ENCODE data around the gene PRPF40A. TPM values are rescaled to one million over a fixed set of nuclear protein-coding genes. Genes with fewer than 3 reads are reported as not detected.

PRPF40A gene
- total RNA-seq, 1 donor from 2014 or later = 129 TPM

DNA sequence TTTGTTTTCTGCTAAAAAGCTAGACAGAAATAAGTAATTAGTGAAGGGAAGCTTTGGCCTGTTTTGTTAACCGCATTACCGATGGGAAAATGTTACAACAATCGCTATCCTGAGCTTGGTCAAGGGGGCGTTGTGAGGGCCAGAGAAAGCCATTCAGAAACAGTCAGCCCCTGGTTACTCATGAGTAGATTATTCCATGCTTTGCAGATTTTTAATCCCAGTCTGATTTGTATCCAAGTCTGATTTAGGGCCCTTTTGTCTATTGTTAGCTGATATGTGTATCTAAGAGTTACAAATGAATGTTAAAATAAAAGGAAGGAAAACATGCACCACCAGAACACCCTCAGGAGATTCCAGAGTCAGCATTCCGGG is 99.1 kb downstream of the PRPF40A start:
- ChIA-PET POLR2A (no interaction called here), CTCF (interaction anchor here (0.8 kb wide), 1 partner anchor 586 kb away, joined by 3 read pairs; no protein-coding TSS in a partner anchor)
- H3K27ac Mint-ChIP-seq = no peak overlapping the region
- H3K27me3 Mint-ChIP-seq = no peaks in the 10 kb centered on the region
- intact Hi-C loops (cut with micrococcal nuclease) = no loop called here
- ATAC-seq (ENCODE audit: low read depth) (no peak), DNase-seq (no peak)
- peaks cover 9% of the 10 kb centered on the region for H3K4me1 Mint-ChIP-seq
- no peak overlapping the region for H3K4me3 Mint-ChIP-seq
- no peaks in the 10 kb centered on the region for H3K9me3 Mint-ChIP-seq
- H3K36me3 Mint-ChIP-seq (ENCODE audit: low read depth) = peaks cover 2% of the 10 kb centered on the region
- TF ChIP-seq, protein P1, sequence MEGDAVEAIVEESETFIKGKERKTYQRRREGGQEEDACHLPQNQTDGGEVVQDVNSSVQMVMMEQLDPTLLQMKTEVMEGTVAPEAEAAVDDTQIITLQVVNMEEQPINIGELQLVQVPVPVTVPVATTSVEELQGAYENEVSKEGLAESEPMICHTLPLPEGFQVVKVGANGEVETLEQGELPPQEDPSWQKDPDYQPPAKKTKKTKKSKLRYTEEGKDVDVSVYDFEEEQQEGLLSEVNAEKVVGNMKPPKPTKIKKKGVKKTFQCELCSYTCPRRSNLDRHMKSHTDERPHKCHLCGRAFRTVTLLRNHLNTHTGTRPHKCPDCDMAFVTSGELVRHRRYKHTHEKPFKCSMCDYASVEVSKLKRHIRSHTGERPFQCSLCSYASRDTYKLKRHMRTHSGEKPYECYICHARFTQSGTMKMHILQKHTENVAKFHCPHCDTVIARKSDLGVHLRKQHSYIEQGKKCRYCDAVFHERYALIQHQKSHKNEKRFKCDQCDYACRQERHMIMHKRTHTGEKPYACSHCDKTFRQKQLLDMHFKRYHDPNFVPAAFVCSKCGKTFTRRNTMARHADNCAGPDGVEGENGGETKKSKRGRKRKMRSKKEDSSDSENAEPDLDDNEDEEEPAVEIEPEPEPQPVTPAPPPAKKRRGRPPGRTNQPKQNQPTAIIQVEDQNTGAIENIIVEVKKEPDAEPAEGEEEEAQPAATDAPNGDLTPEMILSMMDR (IDR thresholded peaks at IDR 0.05) = no peak

DNA sequence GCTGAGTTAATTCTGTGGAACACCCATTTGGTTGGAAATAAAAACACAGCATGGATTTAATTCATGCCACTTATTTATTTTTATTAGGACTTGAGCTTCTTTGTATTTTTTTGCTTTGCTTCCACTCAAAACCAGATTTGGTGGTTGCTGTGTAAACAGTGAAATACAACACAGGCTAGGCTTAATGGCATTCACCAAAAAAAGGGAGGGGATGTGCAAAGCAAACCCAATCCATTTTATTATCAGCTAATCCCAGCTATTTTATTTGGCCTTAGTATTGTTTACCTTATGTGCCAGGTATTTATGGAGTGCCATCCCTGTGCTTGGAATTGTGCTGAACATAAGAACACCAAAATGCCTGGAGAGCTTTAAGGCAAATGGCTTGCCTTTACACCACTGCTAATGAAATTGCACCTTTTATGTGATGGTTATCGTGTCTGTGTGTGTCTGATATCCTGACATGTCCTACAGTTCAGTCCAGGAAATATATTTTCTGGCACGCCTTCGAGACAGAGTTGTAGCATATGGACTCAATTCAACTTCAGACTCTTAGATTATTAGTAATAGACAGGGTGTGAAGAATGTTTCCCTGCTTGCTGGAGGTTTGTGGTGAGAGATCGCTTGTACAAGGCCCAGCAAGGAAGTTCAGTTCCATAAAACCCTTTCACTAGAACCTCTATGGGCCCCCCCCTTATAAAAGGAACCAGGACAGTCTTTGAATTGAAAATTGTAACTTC is 99.6 kb downstream of the PRPF40A start:
- peaks cover 15% of the 10 kb centered on the region for H3K4me1 Mint-ChIP-seq
- intact Hi-C loops (cut with micrococcal nuclease) = no loop called here
- no peak overlapping the region for H3K4me3 Mint-ChIP-seq
- ATAC-seq (ENCODE audit: low read depth) = no peak
- no peak for DNase-seq
- POLR2A ChIA-PET = no interaction called here
- H3K27me3 Mint-ChIP-seq = no peaks in the 10 kb centered on the region
- H3K27ac Mint-ChIP-seq = no peak overlapping the region
- peaks cover 2% of the 10 kb centered on the region for H3K36me3 Mint-ChIP-seq (ENCODE audit: low read depth)
- TF ChIP-seq, protein P1 (IDR thresholded peaks at IDR 0.05) = no peak
- H3K9me3 Mint-ChIP-seq = no peaks in the 10 kb centered on the region
- CTCF ChIA-PET = interaction anchor here (0.8 kb wide), 1 partner anchor 585 kb away, joined by 3 read pairs; no protein-coding TSS in a partner anchor

DNA sequence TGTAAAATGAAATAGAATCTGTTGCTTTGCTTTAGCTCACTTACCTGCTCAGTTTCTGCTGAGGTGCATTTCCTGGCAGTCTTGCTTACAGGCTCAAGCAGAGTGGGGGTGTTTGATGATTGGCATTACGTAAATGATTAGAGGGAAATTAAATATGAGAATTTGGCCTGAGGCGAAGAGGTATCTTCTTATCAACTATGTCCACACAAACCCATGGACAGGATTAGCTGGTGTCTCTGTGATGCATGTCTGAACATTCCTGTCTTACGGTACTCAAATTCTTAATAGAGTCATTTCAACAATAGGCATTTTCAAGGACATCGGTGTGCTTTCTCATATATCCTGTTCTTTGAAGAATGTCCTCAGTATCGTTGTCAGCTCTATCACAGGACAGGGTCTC is 102.1 kb downstream of the PRPF40A start:
- TF ChIP-seq, protein P1 (IDR thresholded peaks at IDR 0.05) = no peak
- ATAC-seq (ENCODE audit: low read depth) (no peak), DNase-seq (no peak)
- Mint-ChIP-seq H3K27ac (no peak overlapping the region), H3K9me3 (no peaks in the 10 kb centered on the region), H3K36me3 (ENCODE audit: low read depth) (peaks cover 2% of the 10 kb centered on the region), H3K27me3 (no peaks in the 10 kb centered on the region), H3K4me1 (peaks cover 28% of the 10 kb centered on the region), H3K4me3 (no peak overlapping the region)
- CTCF ChIA-PET = interaction anchor here (0.9 kb wide), 1 partner anchor 20 kb away, joined by 4 read pairs; no protein-coding TSS in a partner anchor
- intact Hi-C loops (cut with micrococcal nuclease) = no loop called here
- POLR2A ChIA-PET = no interaction called here

DNA sequence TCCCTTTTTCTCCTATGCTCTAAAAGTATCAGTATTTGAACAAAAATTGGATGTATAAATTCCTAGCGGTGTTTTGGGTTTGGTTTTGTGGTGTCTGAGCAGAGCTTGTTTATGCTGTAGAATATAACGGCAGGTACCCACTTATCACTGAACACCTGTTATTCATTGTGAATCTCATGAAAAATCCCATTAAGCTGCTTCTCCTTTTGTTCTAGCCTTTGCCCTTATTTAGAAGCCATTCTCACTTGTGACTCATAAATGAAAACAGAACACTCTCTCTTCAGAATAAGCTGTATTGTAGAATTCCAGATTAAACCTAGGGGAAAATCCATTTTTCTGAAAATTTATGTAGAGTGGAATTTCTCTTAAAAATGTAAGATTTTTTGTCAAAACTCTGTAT is 104.0 kb downstream of the PRPF40A start:
- H3K4me1 Mint-ChIP-seq = peaks cover 28% of the 10 kb centered on the region
- CTCF ChIA-PET = interaction anchor here (2.7 kb wide), 1 partner anchor 22 kb away, joined by 12 read pairs; no protein-coding TSS in a partner anchor
- H3K4me3 Mint-ChIP-seq = no peak overlapping the region
- POLR2A ChIA-PET = no interaction called here
- TF ChIP-seq, protein P1 (IDR thresholded peaks at IDR 0.05) = no peak
- peaks cover 2% of the 10 kb centered on the region for H3K36me3 Mint-ChIP-seq (ENCODE audit: low read depth)
- peak overlapping the region; percentile 24 for H3K27ac Mint-ChIP-seq
- ATAC-seq (ENCODE audit: low read depth) (no peak), DNase-seq (no peak)
- no peaks in the 10 kb centered on the region for H3K27me3 Mint-ChIP-seq
- no peaks in the 10 kb centered on the region for H3K9me3 Mint-ChIP-seq
- intact Hi-C loops (cut with micrococcal nuclease) = loop anchor here (2.0 to 5.0 kb wide), 3 partner anchors 18 to 146 kb away; no protein-coding TSS in a partner anchor

DNA sequence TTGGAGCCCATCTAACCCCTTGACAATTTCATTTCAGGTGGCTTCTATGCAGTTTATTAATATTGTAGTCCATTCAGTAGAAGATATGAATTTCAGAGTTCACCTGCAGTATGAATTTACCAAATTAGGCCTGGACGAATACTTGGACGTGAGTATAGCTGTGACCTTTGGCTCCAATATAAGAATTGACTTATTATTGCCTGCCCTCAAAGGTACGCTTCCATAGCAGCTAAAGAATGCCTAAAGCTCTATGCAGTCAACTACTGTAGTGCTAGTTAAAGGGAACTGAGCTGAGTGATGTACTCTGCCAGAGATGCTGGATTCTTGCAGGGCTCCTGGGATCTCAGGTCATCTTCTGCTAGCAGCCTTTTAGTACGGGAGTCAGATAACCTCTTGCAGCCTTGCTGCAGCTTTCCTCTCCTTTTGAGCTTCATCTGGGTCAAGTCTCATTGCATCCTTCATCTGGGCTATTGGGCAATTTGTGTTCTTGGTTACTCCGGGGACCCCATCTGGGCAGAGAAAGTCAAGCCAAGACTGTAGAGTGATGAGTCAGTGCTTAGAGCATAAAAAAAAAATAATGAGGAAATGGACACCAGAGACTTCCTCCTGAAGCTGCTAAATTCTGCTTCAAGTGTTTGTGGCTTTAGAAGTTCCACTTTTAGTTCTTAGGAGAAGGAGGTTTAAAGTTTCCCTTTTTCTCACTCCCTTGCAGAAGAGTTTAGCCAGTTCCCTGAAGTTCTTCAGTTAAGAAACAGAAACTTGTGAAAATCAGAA is 105.6 kb downstream of the PRPF40A start:
- H3K9me3 Mint-ChIP-seq = no peaks in the 10 kb centered on the region
- TF ChIP-seq, protein P1 (IDR thresholded peaks at IDR 0.05) = no peak
- ChIA-PET CTCF (interaction anchor here (1.0 to 2.7 kb wide), 2 partner anchors 23 kb away, joined by 3 to 12 read pairs; no protein-coding TSS in a partner anchor), POLR2A (interaction anchor here (1.0 kb wide), 1 partner anchor 106 kb away, joined by 4 read pairs; the partner anchor contains the start of genes ARL6IP6 and PRPF40A)
- DNase-seq = peak; percentile 15
- ATAC-seq (ENCODE audit: low read depth) = peak; percentile 86
- H3K4me3 Mint-ChIP-seq = peak overlapping the region; percentile 63
- intact Hi-C loops (cut with micrococcal nuclease) = loop anchor here (1.0 to 5.0 kb wide), 4 partner anchors 17 to 144 kb away; no protein-coding TSS in a partner anchor
- H3K27ac Mint-ChIP-seq = peak overlapping the region; percentile 26
- peaks cover 28% of the 10 kb centered on the region for H3K4me1 Mint-ChIP-seq
- no peaks in the 10 kb centered on the region for H3K36me3 Mint-ChIP-seq (ENCODE audit: low read depth)
- no peaks in the 10 kb centered on the region for H3K27me3 Mint-ChIP-seq
